ENCODE results near the gene NLRP2B.

- TF ChIP-seq ZNF274 (IDR thresholded peaks at IDR 0.05; ENCODE audit: low read depth, low read length) (no peak), YY1 (IDR thresholded peaks at IDR 0.05; ENCODE audit: insufficient read depth, insufficient read length) (no peak)
Measured at GRCh38 chrX:57669961-57670360, 10.1 kb downstream of the NLRP2B start.

All from NT2/D1 (cell line).